ENCODE data around the gene C2orf66. TPM values are rescaled to one million over a fixed set of nuclear protein-coding genes. Genes with fewer than 3 reads are reported as not detected.

The C2orf66 gene
- total RNA-seq (2022; extraction: Qiagen RNA extraction; ENCODE audit: low read depth), result 0.12 TPM in 1 of 5 replicates, not detected in the others

DNA sequence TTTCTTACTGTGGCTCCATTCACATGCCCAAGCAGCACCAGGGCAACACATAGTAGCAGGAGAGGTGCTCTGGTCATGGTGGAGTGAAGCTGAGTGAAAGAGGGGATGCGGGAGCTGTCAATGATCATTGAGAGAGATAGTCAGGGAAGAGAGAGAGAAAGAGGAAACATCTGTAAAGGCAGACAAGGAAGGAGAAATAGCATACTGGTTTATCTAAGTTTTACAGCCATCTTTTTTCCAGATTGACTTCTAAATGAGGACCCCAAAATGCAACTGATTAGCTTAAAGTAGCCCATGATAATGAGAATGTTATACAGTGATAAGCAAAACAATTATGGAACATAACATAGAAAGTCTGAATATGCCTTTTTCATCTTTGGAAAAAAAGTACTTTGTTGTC lies at the start of gene C2orf66:
TSS of gene C2orf66 (minus strand) at position 96 of the 400 bp plus-strand sequence. CDS start at position 77, 19 bp downstream.

Other genes starting within 250 kb of the C2orf66 start
- gene HECW2, start 215.8 kb downstream of the C2orf66 start, total RNA-seq (2022; extraction: Qiagen RNA extraction; ENCODE audit: low read depth), result 2.3 to 3.1 TPM (median 2.5 TPM) in 5 replicates
- gene CCDC150, start 169.6 kb downstream of the C2orf66 start, total RNA-seq (2022; extraction: Qiagen RNA extraction; ENCODE audit: low read depth), result 4.8 to 5.5 TPM (median 5.0 TPM) in 5 replicates
- gene GTF3C3, start 9.7 kb downstream of the C2orf66 start, total RNA-seq (2022; extraction: Qiagen RNA extraction; ENCODE audit: low read depth), result 14.6 to 20.8 TPM (median 18.1 TPM) in 5 replicates
- gene PGAP1, start 117.4 kb upstream of the C2orf66 start, total RNA-seq (2022; extraction: Qiagen RNA extraction; ENCODE audit: low read depth), result 2.0 to 3.2 TPM (median 2.5 TPM) in 5 replicates

Measured in A549 treated with GW870086 at 1 μM for 4 hours (cell line).